ENCODE results near the gene DNAAF5.

DNAAF5 gene

GRCh38 chr7:815284-816216 is 89.1 kb downstream of the DNAAF5 start:
- DNase-seq (ENCODE audit: low spot score) = peak; percentile 21

GRCh38 chr7:816300-816750 is 89.8 kb downstream of the DNAAF5 start:
- DNase-seq (ENCODE audit: low spot score) = peak; percentile 99

- DNase-seq (ENCODE audit: low spot score) = peak; percentile 74
Observed at GRCh38 chr7:816751-817671, 90.5 kb downstream of the DNAAF5 start.

- peak; percentile 48 for DNase-seq (ENCODE audit: low spot score)
Observed at GRCh38 chr7:818031-818699, 91.7 kb downstream of the DNAAF5 start.

GRCh38 chr7:820341-820740 is 93.8 kb downstream of the DNAAF5 start:
- DNase-seq (ENCODE audit: low spot score) = no peak

- DNase-seq (ENCODE audit: low spot score) = peak; percentile 27
Observed at GRCh38 chr7:821688-822087, 95.2 kb downstream of the DNAAF5 start.

GRCh38 chr7:822692-823276 is 96.3 kb downstream of the DNAAF5 start:
- DNase-seq (ENCODE audit: low spot score) = no peak

- DNase-seq (ENCODE audit: low spot score) = no peak
Observed at GRCh38 chr7:823649-824048, 97.2 kb downstream of the DNAAF5 start.

GRCh38 chr7:824081-824480 is 97.6 kb downstream of the DNAAF5 start:
- no peak for DNase-seq (ENCODE audit: low spot score)

- no peak for DNase-seq (ENCODE audit: low spot score)
Observed at GRCh38 chr7:824664-825063, 98.2 kb downstream of the DNAAF5 start.

- no peak for DNase-seq (ENCODE audit: low spot score)
Observed at GRCh38 chr7:825386-825785, 98.9 kb downstream of the DNAAF5 start.

- DNase-seq (ENCODE audit: low spot score) = no peak
Observed at GRCh38 chr7:826230-826917, 99.9 kb downstream of the DNAAF5 start.

GRCh38 chr7:828793-829561 is 102.5 kb downstream of the DNAAF5 start:
- DNase-seq (ENCODE audit: low spot score) = no peak

GRCh38 chr7:830069-830468 is 103.6 kb downstream of the DNAAF5 start:
- no peak for DNase-seq (ENCODE audit: low spot score)

- peak; percentile 98 for DNase-seq (ENCODE audit: low spot score)
Observed at GRCh38 chr7:831596-832166, 105.2 kb downstream of the DNAAF5 start.

- peak; percentile 99 for DNase-seq (ENCODE audit: low spot score)
Observed at GRCh38 chr7:832167-832967, 105.9 kb downstream of the DNAAF5 start, which contains the start of gene SUN1. Gene SUN1, plus strand, starts transcription at chr7:832476. Its CDS starts 49 bp downstream, at chr7:832525.

GRCh38 chr7:832968-833424 is 106.5 kb downstream of the DNAAF5 start:
- DNase-seq (ENCODE audit: low spot score) = no peak

- no peak for DNase-seq (ENCODE audit: low spot score)
Observed at GRCh38 chr7:833601-834258, 107.2 kb downstream of the DNAAF5 start.
